SU-DHL-6 (cell line): ENCODE data around the gene ZNF148.

Source experiments
- H2AFZ ChIP-seq: fragments of 200-600 bp; sonication (generic); 2 replicates; pipeline ENCODE4 v1.6.1; 2014; ENCODE audit warnings: low read depth, mild to moderate bottlenecking, moderate library complexity, mixed read lengths, antibody characterized with exemption, low read length; ENCODE audit not compliant: severe bottlenecking
- H3F3A ChIP-seq: fragments of 200-600 bp; shearing (Covaris generic); 2 replicates; pipeline ENCODE4 v1.6.0; 2016; ENCODE audit warnings: antibody characterized with exemption, mild to moderate bottlenecking; ENCODE audit not compliant: insufficient read depth
- H3K27ac ChIP-seq: fragments of 200-600 bp; sonication (generic); 2 replicates; pipeline ENCODE4 v1.5.1; 2016; ENCODE audit warnings: low read depth, mild to moderate bottlenecking, low read length, moderate library complexity, mixed read lengths
- H3K27me3 ChIP-seq: fragments of 200-600 bp; sonication (generic), shearing (Covaris generic); 2 replicates; pipeline ENCODE4 v1.6.0; 2014; ENCODE audit warnings: mild to moderate bottlenecking, low read length
- H3K36me3 ChIP-seq: fragments of 200-600 bp; sonication (generic); 2 replicates; pipeline ENCODE4 v1.6.1; 2014; ENCODE audit warnings: mild to moderate bottlenecking, low read length, mixed read lengths
- H3K4me2 ChIP-seq: fragments of 300-600, 200-600 bp; shearing (Covaris generic), sonication (generic); 2 replicates; pipeline ENCODE4 v1.6.0; 2014; ENCODE audit warnings: low read length, low read depth, mild to moderate bottlenecking; ENCODE audit not compliant: poor library complexity, severe bottlenecking
- H3K4me3 ChIP-seq: fragments of 200-600 bp; sonication (generic); 2 replicates; pipeline ENCODE4 v1.5.1; 2014; ENCODE audit warnings: antibody characterized with exemption, low read length, mild to moderate bottlenecking, mixed read lengths; ENCODE audit not compliant: insufficient read depth, poor library complexity, severe bottlenecking
- H3K79me2 ChIP-seq: fragments of 200-600 bp; sonication (generic); 2 replicates; pipeline ENCODE4 v1.6.1; 2014; ENCODE audit warnings: mild to moderate bottlenecking, low read length, moderate library complexity; ENCODE audit not compliant: insufficient read depth
- H3K9ac ChIP-seq: fragments of 200-600 bp; sonication (generic); 2 replicates; pipeline ENCODE4 v1.7.0; 2014; ENCODE audit warnings: mild to moderate bottlenecking, low read length
- H3K9me2 ChIP-seq: fragments of 200-600 bp; sonication (generic); replicated peaks from 2 replicates; pipeline ENCODE4 v1.6.1; 2014; ENCODE audit warnings: low read length; ENCODE audit not compliant: insufficient read depth
- H3K9me3 ChIP-seq: fragments of 200-600 bp; sonication (generic); 2 replicates; pipeline ENCODE4 v1.6.1; 2014; ENCODE audit warnings: low read length, mixed read lengths; ENCODE audit not compliant: insufficient read depth
- H4K20me1 ChIP-seq: fragments of 200-600 bp; sonication (generic); 2 replicates; pipeline ENCODE4 v1.6.1; 2014; ENCODE audit warnings: low read depth, mild to moderate bottlenecking, antibody characterized with exemption, low read length, moderate library complexity, mixed read lengths
- EZH2phosphoT487 ChIP-seq: fragments of 200-600 bp; sonication (generic), shearing (Covaris generic); conservative IDR thresholded peaks from 2 replicates; pipeline ENCODE4 v1.6.1; 2018; ENCODE audit warnings: mild to moderate bottlenecking, antibody characterized with exemption, low read length, moderate library complexity, mixed read lengths
- TF ChIP-seq, protein P1 (sequence below): fragments of 200-600 bp; sonication (generic); IDR thresholded peaks from one replicate; pipeline ENCODE4 v1.5.1; 2017; ENCODE audit warnings: antibody characterized with exemption, mild to moderate bottlenecking, low read length, moderate library complexity; ENCODE audit not compliant: insufficient read depth, poor library complexity, severe bottlenecking

ZNF148 gene

DNA sequence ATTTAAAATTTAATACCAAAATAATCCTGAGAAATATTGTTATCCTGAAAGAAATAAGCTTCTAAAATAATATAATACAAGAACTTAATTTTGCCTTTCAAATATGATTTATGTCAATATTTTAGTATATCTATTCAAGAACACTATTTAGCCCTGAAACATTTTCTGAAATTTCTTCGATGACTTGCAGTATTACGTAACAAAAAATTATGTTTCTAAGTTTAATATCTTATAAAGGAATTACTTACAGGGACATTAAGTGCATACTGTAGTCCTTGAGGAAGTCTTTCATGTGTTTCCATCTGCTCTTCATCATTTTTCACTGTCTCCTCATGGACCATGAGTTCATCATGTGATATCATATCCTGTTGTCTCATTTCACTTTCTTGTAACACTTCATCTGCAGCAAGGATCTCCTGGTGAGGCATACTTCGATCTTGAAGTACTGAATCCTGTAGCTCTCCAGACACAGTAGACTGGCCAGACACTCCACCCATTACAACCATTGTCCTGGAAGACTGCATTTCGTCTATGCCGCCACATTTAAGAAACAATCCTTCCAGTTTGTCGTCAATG lies 62.0 kb downstream of the ZNF148 start:
- Histone ChIP-seq H2AFZ (no peak overlapping the region), H3K9me3 (no peaks in the 10 kb centered on the region), H3K79me2 (peaks cover 47% of the 10 kb centered on the region), H3K36me3 (peaks cover 16% of the 10 kb centered on the region), H3K9me2 (no peaks in the 10 kb centered on the region), H3K4me2 (no peak overlapping the region), H3K4me3 (no peak overlapping the region), H4K20me1 (no peaks in the 10 kb centered on the region), H3K9ac (no peak overlapping the region), H3F3A (peaks cover 9% of the 10 kb centered on the region; the same call in 1 of the 2 replicates), H3K27me3 (no peaks in the 10 kb centered on the region), H3K27ac (no peak overlapping the region)
- no peak for TF ChIP-seq EZH2phosphoT487
- TF ChIP-seq, protein P1, sequence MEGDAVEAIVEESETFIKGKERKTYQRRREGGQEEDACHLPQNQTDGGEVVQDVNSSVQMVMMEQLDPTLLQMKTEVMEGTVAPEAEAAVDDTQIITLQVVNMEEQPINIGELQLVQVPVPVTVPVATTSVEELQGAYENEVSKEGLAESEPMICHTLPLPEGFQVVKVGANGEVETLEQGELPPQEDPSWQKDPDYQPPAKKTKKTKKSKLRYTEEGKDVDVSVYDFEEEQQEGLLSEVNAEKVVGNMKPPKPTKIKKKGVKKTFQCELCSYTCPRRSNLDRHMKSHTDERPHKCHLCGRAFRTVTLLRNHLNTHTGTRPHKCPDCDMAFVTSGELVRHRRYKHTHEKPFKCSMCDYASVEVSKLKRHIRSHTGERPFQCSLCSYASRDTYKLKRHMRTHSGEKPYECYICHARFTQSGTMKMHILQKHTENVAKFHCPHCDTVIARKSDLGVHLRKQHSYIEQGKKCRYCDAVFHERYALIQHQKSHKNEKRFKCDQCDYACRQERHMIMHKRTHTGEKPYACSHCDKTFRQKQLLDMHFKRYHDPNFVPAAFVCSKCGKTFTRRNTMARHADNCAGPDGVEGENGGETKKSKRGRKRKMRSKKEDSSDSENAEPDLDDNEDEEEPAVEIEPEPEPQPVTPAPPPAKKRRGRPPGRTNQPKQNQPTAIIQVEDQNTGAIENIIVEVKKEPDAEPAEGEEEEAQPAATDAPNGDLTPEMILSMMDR = no peak

- H3K27me3 ChIP-seq = no peaks in the 10 kb centered on the region
- H3K79me2 ChIP-seq = peaks cover 69% of the 10 kb centered on the region
- peaks cover 14% of the 10 kb centered on the region for H3F3A ChIP-seq
- peak overlapping the region; percentile 89 for H3K4me2 ChIP-seq
- no peak overlapping the region; the same call in 1 of the 2 replicates for H3K27ac ChIP-seq
- H3K9me3 ChIP-seq = no peaks in the 10 kb centered on the region
- H4K20me1 ChIP-seq = no peaks in the 10 kb centered on the region
- TF ChIP-seq EZH2phosphoT487 = no peak
- TF ChIP-seq, protein P1 = no peak
- no peak overlapping the region for H2AFZ ChIP-seq
- peak overlapping the region; percentile 36 for H3K9ac ChIP-seq
- H3K36me3 ChIP-seq = peaks cover 21% of the 10 kb centered on the region
- H3K4me3 ChIP-seq = peak overlapping the region; percentile 48
- H3K9me2 ChIP-seq = no peaks in the 10 kb centered on the region
These were observed 64.5 kb downstream of the ZNF148 start for GRCh38 chr3:125310623-125311081.

DNA sequence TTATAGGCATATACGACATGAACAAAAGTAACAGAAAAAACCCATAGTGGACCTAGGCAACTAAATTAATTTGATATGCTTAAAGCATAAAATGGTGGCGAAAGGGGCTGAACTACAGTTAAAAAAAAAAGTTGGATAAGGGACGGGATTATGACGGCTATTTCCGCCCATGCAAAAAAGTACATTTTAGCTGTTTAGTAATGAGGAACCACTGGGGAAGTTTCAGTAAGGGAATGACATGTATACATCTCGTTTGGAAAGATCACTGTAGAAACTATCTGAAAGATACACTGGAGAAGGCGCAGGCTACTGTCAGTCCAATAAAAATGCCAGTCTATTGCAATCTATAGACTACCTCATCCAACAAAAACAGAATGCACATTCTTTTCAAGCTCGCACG lies 65.6 kb downstream of the ZNF148 start:
- H3F3A ChIP-seq = peaks cover 14% of the 10 kb centered on the region
- no peak overlapping the region for H3K9ac ChIP-seq
- no peak overlapping the region for H3K4me2 ChIP-seq
- H3K36me3 ChIP-seq = peaks cover 21% of the 10 kb centered on the region
- H4K20me1 ChIP-seq = no peaks in the 10 kb centered on the region
- H3K27me3 ChIP-seq = no peaks in the 10 kb centered on the region
- no peak overlapping the region for H3K4me3 ChIP-seq
- no peaks in the 10 kb centered on the region for H3K9me3 ChIP-seq
- no peaks in the 10 kb centered on the region for H3K9me2 ChIP-seq
- H3K27ac ChIP-seq = no peak overlapping the region
- no peak for TF ChIP-seq EZH2phosphoT487
- TF ChIP-seq, protein P1 = no peak
- H2AFZ ChIP-seq = no peak overlapping the region
- H3K79me2 ChIP-seq = peaks cover 80% of the 10 kb centered on the region
